Measurements from ENCODE around the gene EXOC3L4.

Gene EXOC3L4

DNA sequence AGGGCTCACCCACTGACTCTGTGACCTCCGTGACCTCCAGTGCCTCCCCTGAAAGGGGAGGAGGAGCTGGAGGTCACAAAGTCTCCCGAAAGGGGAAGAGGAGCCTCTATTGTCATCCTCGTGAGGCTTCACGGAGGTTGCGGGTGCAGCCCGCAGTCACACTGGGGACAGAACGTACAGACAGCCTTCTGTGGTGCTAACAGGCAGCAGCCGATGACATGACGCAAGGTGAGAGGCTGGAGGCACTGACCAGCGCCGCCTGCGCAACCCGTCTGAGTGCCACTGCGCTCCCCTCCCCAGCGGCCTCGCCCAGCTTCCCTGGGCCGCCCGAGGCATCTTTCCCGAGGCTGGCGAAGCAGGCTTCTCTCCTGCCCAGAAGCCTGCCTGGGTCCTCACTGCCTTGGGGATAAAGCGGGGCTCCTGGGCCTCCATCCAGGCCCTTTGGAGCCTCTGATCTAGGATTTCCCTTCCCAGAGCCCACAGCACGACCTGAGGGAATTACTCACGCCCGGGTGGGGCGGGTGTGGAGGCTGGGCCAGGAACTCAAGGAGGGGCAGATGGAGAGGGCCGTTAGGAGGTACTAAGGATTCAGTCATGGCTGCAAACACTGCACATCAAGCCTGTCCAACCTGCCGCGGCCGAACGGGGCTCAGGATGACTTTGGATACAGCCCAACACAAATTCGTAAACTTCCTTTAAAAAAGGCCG lies 22.8 kb upstream of the EXOC3L4 start:
- DNase-seq: no peak

DNA sequence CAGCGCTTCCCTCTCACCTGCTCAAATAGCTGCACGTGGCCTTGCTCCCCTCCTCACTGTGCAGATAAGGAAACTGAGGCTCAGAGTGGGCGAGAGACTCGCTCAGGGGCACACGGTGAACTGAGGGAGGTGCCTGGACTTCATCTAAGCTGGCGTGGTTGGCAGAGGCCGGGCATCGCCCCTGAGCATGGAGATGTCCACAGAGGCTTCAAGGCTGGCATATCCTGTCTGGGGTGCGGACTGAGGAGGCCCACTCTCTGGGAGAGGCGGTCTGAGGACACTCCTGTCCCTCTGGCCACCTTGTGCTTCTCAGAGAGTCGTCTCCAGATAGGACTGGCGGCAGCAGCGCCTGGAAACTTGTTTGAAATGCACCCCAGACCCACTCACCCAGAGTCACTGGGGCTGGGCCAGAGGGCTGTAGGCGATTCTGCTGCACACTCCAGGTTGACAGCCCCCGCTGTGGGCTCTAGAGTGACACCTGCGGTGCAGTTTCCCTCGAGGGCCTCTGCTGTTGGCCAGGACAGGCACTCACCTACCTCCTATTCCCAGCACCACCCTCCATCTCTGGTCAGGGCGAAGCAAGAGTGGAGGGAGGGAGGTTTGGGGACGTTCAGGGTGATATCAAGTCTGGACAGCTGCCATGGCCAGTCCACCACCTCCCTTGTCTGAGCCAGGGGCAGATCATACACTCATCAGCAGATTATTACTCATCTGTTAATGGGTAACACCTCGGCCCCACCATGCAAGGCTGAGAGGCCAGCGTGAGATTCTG lies 21.7 kb upstream of the EXOC3L4 start:
- DNase-seq: no peak

DNA sequence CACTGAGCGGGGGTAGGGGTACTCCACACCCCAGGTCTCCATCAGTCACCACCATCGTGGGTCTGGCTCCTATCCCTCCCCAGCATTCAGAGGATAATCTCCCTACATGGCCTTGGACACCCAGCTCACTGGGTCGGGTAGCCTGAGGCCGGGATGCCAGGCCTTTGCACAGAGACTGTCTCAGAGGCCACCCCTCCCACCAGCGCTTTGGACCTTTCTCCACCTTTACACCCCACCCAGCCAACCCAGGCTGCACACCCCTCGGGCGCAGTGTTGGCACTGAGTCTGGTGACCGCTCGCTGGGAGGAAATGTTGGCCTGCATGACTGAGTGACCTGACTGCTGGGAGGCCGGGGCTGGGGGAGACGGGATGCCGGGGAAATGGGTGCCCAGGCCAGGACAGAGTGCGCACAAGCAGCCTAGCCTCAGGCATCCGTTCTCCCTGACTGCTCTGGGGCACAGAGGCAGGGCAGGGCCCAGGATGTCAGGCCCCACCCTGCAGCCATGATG lies 21.1 kb upstream of the EXOC3L4 start:
- DNase-seq: no peak

DNA sequence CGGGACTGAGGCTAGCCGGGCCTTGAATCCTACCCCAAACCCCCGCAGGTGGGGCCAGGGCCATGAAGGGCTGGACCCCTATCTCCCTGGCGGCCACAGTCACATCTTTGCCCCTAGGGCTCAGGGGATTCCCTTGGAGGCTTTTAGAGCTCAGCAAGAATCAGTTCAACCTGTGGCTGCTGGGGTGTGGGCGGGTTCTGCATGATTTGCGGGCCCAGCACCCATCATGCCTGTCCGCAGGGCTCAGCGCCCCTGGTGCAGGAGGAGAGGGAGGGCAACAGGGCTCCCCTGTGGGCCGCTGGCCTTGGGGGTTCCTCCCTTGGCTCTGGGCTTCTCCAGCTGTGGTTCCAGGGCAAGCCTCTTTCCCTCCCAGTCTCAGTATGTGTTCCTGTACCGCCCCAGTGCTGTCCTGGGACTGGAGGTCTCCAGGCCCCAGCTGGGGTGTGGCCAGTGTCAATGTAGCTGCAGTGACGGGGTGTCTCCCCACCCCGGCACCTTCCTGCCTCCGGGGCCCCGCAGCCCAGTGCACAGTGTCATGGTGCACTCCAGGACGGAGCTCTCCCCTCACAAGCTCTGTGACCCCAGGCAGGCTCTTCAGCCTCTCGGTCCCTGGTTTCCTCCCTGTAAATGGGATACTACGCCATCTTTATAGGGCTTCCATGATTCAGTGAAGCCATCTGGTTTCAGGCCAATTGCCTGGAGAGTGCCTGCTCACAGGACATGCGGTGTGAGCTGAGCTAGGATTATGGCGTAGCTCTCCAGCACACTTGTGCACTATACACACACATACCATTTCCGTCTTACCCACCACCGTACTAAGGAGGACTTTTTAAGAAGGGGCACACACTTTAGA lies 20.4 kb upstream of the EXOC3L4 start:
- DNase-seq: no peak

DNA sequence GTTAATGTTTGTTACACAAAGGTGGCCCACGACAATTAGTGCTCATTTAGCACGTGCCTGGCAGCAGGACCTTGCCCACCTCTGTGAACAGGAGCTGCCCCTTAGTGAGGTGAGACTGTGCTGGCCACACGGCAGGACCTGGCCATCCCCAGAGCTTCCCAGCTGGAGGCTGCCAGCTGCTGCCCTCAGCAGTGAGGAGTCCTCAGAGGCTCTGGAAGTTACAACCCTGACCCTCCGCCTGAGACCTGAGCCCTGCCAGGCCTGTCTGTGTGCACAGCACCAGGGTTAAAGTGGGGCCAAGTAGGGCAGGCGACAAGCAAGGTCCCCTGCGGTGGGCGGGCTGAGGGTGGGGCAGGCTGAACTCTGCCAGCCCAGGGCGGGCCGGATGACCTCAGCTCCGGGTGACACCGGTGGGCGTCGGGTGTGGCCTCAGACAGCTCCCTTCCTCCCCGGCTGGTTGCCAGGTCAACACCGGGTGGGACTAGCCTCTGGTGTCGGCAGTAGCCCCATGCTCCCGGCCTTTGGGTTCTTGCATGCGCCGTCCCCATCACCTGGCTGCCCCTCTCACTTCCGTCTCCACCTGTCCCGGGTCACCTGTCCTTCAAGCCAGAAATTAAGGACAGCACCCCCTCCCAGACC lies 19.7 kb upstream of the EXOC3L4 start:
- DNase-seq: no peak

DNA sequence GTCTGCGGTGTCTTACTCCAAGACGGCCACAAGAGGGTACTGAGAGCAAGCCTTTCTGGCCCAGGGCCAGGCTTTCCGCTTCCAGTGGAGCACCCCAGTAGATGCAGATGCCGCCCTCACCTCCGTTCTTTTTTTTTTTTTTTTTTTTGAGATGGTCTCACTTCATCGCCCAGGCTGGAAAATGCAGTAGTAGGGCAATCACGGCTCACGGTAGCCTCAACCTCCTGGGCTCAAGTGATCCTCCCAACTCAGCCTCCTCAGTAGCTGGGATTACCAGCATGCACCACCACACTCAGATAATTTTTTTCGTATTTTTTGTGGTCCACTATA lies 16.1 kb upstream of the EXOC3L4 start:
- peak; percentile 44 for DNase-seq

DNA sequence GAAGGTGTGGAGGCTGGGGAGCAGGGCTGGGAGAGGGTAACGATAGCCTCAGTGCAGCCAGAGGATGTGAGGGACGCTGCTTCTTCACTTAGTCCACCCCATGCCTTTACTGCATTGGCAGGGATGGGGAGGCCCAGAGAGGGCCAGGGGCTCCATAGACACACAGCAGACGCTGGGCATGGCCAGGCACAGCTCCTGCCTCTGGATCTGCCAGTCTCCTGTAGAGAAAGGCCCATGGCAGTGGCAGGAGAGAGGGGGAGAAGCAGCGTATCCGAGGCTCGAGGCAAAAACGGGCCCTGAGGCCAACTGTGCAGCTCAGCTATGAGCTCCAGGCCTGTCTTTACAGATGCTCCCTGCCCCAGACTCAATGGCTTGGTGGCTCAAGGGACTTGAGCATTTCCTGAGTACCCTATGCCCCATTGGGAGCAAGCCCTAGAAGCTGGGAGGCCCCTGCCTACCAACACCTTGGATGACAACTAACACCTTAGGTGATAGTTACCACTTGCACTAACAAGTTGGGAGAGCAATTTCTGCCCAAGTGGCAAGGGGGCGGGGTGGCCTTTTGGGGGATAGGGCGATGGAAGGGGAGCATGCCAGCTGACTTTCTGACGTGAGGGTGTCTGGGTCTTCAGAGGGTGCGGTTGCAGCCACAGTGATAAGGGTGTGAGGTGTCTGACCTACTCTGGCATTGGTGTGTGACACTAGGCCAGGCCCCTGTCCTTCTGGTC lies 15.5 kb upstream of the EXOC3L4 start:
- no peak for DNase-seq

DNA sequence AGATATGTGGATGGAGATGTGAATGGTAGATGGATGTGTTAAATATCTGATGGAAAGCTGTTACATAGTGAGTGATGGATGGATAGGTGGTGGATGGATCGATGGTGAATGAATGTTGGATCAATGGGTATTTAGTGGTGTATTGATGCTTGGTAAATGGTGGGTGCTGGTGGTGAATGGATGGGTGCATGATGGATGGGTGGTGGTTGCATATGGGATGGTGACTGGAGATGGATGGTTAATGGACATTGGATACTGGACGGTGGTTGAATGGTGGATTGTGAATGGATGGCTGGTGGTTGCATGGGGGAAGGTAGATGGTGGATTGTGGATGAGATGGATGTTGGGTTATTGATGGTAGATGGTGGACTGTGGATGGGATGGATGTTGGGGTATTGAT lies 12.6 kb upstream of the EXOC3L4 start:
- no peak for DNase-seq

DNA sequence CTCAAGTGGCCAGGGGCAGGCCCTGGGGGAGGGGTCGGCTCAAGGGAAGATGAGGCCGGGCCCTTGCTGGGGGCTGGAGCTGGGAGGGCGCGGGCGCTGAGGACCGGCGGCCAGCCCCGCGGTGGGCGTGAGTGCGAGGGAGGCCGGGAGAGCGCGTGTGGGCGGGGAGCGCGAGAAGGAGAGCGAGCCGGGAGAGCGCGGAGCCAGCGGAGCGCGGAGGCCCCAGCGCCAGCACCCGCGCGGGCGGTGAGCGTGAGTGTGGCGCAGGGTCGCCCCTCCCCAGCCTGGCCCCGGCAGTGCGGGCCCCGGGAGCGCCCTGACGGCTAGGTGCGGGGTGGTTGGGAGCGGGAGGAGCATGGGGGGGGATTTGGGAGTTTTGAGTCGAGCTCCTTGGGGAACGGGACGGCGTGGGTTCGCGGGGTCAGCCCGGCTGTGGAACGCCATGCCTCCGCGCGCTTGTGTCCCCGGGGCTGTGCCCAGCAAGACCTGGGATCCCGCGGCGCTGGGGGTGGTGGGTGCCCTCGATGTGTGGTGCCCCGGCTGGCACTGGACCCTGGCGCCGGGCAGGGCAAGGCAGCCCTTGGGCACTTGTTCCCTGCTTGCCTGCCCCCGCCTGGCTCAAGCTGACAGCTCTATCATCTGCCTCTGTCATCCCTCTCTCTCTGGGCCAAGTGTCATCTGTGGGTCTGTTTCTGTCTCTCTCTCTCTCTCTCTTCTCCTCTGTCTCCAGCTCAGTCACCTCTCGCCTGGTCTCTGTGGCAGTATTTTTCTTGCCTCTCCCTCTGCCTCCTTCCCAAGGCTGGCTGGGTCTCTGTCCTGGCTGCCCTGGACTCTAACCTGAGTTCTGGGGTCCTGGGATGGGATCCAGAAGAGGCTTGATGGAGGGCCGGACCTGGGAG lies 10.3 kb upstream of the EXOC3L4 start, which contains the start of gene LBHD2:
Gene LBHD2 (plus strand): TSS at position 190 of the 899 bp plus-strand sequence. CDS start 1,803 bp downstream, outside the sequence.
- DNase-seq: no peak

DNA sequence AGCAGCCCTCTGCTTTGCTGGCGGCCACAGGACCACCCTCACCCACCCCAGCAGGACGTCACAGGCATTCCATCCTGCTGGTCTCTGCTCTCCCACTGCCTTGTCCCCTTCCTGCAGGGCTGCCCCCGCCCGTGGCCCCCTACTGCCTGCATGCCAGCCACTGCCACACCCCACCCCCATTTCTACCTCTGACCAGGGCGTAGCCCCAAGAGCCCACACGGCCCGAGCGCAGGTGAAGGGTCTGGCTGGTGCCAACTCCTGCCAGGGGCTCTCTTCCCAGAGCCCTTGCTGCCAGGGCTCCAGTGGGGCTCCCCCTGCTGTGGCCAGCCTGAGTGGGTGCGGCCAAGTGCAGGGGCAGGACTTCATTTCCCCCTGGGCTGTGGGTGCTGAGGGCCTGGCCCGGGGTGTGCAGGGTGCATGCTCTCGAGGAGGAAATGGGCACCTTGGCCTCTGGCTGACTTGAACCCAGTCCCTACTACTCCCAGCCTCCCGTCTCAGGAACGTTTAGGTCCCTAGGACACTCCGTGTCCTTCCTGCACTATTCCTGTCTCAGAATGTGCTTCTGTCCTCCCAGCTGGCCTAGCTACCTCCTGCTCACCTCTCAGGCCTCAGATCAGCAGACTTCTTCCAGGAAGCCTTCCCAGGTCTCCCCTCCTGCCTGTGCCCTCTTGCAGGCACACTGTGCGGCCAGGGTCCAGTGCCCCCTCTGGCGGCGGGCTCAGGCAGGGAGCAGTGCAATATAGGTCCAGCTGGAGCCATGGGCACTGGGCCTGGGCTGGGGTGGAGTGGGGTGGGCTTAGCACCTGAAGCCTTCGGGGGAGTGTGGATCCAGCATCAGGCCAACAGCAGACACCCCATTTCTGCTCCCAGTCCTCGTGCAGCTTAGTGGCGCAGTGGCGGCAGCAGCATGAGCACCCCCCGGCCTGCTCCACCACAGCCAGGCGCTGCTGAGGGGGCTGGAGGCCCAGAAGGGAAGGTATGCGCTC lies 9.1 kb upstream of the EXOC3L4 start:
- no peak for DNase-seq

DNA sequence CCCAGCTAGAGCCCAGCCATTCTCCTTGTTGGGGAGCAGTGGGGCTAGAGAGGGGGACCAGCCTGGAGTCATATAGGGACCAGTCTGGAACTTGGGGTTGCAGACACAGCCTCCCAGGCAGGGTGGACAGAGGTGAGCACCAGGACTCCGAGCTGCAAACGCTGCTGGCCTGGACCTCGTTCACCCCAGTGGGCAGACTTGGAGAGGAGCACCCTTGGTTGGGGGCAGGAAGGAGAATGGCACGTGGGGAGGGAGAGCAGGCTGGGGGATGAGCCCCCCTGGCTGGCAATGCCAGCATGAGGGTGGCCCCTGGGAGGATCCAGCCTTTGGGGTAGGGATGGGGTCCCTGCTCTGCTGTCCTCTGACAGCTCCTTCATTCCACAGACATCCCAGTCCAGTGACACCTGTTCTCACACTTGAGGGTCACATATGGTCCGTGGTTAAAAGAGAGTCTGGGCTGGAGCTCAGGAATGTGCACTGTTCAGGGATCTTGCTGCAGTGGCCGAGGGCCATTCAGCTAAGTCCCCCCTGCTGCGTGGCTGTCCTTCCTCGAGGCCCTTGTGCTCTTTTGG lies 7.7 kb upstream of the EXOC3L4 start:
- DNase-seq: no peak

DNA sequence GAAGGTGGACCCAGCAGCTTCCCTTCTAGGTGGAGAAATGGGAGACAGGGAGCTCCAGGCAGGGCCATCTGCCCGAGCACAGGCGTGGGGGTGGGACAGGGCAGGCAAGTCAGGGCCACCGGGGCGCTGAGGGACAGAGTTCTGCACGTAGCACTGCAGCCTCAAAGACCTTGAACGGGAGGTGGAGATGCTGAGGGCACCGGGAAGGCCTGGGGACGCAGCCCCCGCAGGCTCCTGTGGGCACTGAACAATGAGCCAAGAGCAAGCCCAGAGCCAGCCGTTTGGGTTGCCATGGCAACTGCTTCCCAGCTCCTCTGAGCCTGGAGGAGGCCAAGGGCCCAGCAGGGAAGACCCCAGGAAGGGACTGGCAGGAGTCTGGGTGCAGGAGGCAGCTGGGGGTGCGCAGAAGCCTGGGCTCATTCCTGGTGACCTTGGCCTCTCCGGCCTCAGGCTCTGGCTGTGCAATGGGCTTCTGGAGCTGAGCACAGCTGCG lies 7.1 kb upstream of the EXOC3L4 start:
- DNase-seq: no peak

DNA sequence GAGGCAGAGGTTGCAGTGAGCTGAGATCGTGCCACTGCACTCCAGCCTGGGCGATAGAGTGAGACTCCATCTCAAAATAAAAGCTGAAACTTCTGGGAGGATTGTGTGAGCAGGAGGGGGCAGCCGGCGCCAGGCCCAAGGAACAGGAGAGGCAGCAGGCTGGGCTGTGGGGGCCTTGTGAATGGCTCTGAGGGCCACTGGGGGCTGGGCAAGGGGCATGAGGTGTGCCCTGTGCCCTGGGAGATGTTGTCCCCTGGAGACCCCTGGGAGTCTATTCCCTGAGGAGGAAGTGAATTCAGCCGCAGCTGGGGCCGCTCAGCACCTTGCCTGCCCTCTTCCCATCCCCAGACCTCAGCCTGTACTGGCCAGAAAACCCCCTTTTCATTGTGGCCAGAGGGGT lies 5.6 kb upstream of the EXOC3L4 start:
- DNase-seq: no peak

DNA sequence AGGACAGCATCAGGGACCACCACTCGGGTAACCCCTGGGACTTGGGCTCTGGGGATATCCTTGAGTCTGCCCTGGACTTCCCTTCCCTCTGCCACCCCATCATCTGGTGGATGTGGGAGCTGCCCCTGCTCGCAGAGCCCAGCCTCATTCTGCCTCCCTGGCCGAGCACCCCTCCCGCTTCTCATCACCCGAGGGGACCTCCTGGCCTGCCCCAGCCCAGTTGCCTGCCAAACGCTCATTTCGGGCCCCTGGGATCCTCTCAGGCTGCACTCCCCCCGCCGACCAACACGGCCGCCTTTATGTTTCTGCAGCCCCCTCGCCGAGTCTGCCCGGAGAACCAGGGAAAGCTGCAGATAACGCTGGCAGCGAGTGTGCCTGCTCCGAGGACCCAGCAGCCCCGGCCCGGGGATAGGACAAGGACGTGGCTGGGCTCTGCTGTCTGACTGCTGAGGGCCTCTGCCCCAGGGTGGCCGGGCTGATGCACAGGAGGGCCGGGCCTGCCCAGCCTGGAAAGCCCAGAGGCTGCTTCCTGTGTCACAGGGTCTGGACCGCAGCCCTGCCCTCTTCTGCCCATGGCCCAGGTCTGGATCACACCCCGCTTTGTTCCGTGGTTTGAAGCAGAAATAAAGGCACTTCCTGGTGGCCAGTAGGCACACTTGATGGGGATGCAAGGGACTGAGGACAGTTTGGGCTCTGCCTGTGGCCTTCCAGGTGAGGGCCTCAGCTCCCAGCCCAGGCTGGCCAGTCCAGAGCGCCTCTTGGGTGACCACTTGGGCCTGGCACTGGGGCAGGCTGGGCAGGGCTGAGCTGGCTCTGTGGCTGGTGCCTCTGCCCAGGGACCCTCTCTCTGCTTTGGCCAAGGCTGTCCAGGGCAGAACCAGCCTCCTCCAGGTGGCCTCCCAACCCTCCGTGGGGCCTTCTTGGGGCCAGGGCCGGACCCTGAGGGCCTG lies 4.9 kb upstream of the EXOC3L4 start:
- DNase-seq: no peak

DNA sequence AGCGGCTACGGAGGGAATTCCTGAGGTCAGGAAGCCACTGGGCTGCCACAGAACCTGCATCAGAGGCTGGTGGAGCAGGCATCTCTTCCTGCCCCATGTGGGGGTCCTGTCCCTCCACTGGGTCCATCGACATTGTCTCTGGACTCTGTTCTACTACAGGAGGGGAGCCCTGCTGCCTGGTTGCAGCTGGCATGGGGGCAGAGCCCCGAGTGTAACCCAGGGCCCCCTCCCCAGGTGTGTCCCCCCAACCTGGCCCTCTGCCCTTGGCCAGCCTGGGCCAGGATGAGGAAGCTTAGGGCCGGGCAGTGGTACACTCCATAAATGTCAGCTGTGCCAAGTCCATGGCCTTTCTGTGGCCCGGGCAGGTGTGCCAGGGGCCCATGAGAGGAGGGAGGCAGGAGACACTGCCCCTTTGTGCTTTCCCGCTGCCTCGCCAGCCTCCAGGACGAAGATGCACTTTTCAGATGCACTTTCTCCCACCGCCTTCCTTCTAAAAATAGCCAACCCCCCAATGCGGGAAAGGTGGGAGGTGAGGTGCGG lies 4.0 kb upstream of the EXOC3L4 start:
- no peak for DNase-seq

DNA sequence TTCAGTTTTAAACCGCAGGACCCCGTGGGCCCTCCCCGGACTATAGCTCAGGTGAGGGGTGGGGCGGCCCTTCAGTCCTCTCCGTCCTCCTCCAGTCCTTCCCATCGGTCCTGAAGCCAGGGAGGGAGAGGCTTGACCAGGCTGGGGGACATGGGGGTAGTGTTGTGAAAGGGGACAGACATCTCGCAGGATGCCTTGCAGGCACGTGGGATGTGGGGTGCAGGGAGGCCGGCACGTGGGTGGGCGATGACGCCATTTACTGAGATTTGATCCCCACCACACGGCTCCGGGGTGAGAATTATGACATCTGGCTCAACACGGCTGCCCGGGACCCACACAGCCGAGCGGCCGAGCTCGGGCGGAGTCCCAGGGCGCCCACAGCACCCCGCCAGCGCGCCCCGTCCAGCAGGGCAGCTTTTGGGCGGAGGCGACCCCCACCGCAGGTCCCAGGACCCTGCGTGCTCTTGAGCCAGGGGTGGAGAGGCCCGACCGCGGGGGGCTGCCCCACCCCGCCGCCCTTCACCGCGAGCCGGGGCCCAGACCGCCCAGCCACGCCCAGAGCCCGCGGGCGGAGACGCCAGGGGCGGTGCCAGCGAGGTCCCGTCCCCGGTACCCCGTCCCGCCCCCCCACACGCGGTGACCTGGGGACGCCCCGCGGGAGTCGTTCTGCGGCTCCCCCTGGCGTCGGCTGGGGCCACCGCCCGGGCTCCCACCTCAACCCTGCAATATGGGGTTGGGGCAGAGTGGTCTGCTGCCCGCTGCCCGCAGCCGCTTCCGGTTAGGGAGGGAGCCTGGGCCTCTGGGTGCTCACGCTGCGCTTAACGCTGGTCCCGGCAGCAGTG lies 3.3 kb upstream of the EXOC3L4 start:
- no peak for DNase-seq

DNA sequence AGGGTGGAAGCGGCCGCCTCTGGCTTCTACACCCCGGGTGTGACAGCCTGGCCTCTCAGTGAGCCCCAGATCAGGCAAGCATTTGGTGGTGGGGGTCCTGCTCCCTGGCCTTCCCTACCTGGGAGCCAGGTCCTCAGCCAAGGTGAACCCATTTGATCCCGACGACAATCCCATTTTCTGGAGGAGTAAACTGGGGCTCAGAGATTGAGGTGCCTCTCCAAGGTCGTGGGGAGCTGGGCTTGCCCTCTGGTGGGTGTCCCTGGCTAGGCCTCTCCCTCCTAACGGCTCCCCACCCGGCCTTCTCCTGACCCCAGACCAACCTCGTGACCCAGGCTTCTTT lies 2.7 kb upstream of the EXOC3L4 start:
- no peak for DNase-seq

Data from NCI-H1092 treated with DMSO at 0.1 percent for 48 hours (cell line).